Astrocyte of the cerebellum (primary cell): ENCODE measurements around the gene LINC00305.
A peak's percentile ranks its signal among the peaks of the same experiment; 100 is the strongest.

Experiments
- DNase-seq: peaks from one replicate; pipeline ENCODE4 v3.0.0-alpha.2; 2011; ENCODE audit warnings: low read depth
- H3K4me3 ChIP-seq: 2 replicates; pipeline ENCODE4 v1.5.1; 2011; ENCODE audit warnings: mild to moderate bottlenecking, low read depth, low read length, moderate library complexity
- in situ Hi-C: cut with HindIII; loops from 2 replicates; pipeline ENCODE4 v1.10.0; 2017; ENCODE audit warnings: low sequenced_read_pairs
- TF ChIP-seq, protein P1 (sequence below): IDR thresholded peaks from 2 replicates; pipeline ENCODE4 v1.5.1; 2012; ENCODE audit warnings: low read length, low read depth, moderate library complexity, mild to moderate bottlenecking; ENCODE audit errors: missing control alignments

The LINC00305 gene

DNA sequence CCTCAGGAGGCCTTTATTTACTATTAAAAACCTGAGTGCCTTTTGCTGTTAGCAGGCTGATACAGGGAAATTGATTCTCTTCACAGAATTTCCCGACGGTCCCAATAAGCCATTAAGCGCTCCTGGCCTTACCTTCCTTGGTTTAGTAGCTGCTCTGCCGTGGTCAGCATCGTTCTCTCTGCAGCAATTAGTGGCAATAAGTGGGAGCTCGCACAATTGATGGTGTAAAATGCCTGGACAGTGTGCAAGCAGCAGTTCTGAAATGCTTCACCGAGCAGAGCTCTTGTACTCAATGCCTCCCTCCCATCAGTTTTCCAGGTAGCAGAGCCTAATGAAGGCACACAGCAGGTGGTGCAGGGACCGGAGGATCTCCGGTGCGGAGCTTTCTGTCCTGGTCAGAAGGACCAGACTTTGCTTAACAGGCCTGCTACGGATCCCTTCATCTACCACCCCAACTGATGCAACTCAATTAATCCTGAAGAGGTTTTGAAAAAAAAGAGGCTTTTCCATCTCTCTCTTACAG lies 1.1 kb upstream of the LINC00305 start:
- no peak overlapping the region for H3K4me3 ChIP-seq
- in situ Hi-C loops, result no loop called here
- TF ChIP-seq, protein P1, sequence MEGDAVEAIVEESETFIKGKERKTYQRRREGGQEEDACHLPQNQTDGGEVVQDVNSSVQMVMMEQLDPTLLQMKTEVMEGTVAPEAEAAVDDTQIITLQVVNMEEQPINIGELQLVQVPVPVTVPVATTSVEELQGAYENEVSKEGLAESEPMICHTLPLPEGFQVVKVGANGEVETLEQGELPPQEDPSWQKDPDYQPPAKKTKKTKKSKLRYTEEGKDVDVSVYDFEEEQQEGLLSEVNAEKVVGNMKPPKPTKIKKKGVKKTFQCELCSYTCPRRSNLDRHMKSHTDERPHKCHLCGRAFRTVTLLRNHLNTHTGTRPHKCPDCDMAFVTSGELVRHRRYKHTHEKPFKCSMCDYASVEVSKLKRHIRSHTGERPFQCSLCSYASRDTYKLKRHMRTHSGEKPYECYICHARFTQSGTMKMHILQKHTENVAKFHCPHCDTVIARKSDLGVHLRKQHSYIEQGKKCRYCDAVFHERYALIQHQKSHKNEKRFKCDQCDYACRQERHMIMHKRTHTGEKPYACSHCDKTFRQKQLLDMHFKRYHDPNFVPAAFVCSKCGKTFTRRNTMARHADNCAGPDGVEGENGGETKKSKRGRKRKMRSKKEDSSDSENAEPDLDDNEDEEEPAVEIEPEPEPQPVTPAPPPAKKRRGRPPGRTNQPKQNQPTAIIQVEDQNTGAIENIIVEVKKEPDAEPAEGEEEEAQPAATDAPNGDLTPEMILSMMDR, result no peak
- no peak for DNase-seq

DNA sequence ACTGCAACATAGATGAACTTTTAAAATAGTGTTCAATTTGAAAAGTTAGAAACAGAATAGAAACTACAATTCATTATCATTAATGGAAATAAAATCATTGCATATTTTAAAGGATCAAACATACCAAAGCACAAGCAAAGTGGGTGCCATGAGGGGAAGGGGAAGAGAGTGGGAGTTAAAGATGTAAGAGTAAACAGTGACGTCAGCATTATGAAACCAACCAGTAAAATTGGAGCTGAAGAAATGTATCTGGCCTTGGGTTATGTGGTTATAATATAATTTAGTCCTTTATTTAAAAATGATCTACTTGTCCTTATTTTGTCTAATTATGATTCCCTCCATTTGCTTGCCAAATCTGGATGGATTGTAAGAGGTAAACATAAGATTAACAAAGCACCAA lies 6.0 kb downstream of the LINC00305 start:
- no peak for DNase-seq
- TF ChIP-seq, protein P1, result no peak
- H3K4me3 ChIP-seq, result no peak overlapping the region
- in situ Hi-C loops, result no loop called here

DNA sequence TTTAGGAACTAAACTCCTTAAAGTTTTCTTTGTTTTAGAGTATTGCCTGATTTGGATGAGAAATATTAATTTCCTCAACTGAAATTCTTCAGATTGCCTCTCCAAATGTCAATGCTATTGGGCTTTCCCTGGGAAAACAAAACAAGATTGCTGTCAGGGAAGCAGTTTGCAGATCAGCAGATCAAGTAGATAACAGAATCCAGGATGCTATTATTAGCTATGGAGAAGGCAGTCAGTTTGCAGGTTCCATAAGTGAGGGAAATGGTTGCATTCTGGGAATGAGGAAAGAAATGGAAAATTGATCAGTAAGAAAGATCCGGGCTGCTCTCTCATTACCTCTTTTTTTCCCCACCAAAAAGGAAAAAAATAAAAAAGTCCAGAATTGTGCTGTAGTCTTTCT lies 11.0 kb downstream of the LINC00305 start:
- no peak overlapping the region for H3K4me3 ChIP-seq
- in situ Hi-C loops, result no loop called here
- TF ChIP-seq, protein P1, result no peak
- DNase-seq, result no peak

DNA sequence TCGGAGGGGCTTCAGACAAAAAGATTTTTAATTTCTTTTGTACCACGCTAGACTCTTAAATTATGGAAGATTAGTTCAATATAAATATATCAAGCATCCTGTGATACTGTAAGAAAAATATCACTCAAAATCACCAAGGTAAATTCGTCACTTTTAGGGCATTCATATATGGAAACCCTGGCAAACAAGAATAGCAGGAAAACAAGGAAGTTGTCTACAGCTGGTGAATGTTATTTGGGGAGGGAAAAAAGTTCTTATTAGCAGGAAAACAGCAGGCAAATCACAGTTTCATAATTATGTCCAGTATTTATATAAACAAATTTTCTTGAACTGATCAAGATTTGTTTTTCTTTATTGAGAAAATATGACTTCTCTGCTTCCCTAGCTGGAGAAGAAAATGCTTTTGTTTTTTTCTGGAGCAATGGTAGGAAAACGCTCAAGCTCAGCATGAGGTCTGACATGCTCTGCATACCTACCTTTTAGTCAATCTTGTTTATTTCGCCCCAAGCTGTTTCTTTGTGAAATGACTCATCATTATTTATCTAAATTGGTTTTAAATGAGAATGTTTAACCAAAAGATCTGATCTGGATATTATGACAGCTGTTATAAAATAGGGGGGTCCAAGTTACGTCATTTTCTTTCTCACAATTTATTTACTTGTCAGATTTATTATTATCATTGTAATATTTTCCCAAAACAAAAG lies 14.7 kb downstream of the LINC00305 start:
- H3K4me3 ChIP-seq, result no peak overlapping the region
- peak; percentile 77 for DNase-seq
- in situ Hi-C loops, result no loop called here
- TF ChIP-seq, protein P1, result no peak

DNA sequence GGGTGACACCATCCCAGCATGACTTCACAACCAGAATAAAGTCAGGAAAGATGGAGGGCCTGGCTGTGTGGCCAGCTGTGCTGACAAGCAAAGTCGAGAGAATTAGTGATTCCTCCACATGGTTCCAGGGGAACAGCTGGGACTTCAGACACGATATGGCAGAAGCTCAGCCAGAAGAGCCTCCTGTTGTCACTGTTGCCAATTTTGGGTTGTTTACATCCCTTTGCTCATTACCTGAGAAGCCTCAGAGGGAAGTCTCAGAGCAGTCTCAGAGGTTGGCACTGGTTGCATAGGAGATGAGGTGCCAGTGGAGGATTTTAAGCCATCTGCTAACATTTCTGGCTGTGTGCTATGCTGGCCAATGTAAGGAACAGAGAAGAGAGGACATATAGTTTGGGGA lies 16.0 kb downstream of the LINC00305 start:
- TF ChIP-seq, protein P1, result no peak
- no peak for DNase-seq
- H3K4me3 ChIP-seq, result no peak overlapping the region
- in situ Hi-C loops, result no loop called here

DNA sequence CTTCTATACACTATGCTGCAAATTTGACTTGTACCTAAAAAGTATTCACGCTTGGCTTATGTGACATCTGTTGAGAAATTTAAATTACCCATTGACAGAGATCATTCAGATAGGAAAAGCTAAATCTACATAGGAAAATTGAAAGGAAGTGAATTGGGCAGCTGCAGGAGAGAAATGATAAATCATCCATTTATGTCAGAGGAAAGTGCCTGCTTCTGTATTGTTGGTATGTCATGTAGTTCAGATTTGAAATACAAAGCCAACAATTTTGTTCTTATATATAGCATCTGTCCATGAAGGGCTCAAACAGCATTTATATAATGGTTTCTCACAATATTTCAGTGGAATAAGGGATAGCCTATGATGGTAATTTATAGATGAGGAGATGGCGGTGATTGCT lies 17.6 kb downstream of the LINC00305 start:
- DNase-seq, result no peak
- TF ChIP-seq, protein P1, result no peak
- H3K4me3 ChIP-seq, result no peak overlapping the region
- in situ Hi-C loops, result no loop called here

DNA sequence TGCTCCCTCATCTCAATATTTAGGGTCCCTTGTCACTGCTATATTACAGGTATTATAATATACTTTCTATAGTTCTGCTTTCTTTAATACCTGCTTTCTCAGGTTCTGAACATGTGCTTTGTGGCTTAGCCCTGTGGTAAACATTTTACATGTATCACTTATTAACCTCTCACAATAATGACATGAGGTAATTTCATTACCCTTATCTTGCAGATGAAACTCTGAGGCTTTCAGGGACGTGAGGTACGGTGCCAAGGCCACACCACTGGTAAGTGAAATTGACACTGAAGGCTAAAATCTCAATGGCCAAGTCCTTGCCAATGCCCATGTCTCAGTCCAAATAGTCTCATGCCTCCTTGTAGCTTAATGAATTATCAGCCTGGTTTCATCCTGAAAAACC lies 21.7 kb downstream of the LINC00305 start:
- DNase-seq, result no peak
- no peak overlapping the region for H3K4me3 ChIP-seq
- TF ChIP-seq, protein P1, result no peak
- in situ Hi-C loops, result no loop called here
